A673 (cell line): ENCODE data around the gene C5orf15. TPM values are rescaled to one million over a fixed set of nuclear protein-coding genes. Genes with fewer than 3 reads are reported as not detected.

Source experiments
- BruUV-seq: library from RNA; stranded (reverse); fragments of 400-500 nt; replicated peaks from 2 replicates; lab custom pipeline; 2021; lab: Mats Ljungman, UMichigan
- CTCF ChIA-PET: fragments of 300-600 bp; sonication (Branson Sonifier 250); formaldehyde crosslinking; loops from one replicate; lab custom pipeline; 2022; ENCODE audit warnings: antibody characterized with exemption; lab: Charles Lee
- POLR2A ChIA-PET: fragments of 300-600 bp; sonication (Branson Sonifier 250); formaldehyde crosslinking; loops from one replicate; lab custom pipeline; 2022; ENCODE audit warnings: antibody characterized with exemption; ENCODE audit not compliant: low non-redundant PET; lab: Charles Lee
- DNase-seq: peaks from one replicate; pipeline ENCODE4 v3.0.0-alpha.2; 2015; ENCODE audit warnings: low spot score
- H3K27ac ChIP-seq: fragments of 200-600 bp; sonication (generic); 2 replicates; pipeline ENCODE4 v1.5.1; 2016; ENCODE audit warnings: mixed run types, low read depth, mild to moderate bottlenecking, mixed read lengths, antibody characterized with exemption, low read length; ENCODE audit not compliant: poor library complexity, severe bottlenecking
- H3K27me3 ChIP-seq: fragments of 200-600 bp; sonication (generic); replicated peaks from 2 replicates; pipeline ENCODE4 v1.6.1; 2017; ENCODE audit warnings: mixed run types, low read depth, mild to moderate bottlenecking, mixed read lengths, antibody characterized with exemption, low read length; ENCODE audit not compliant: insufficient read depth, poor library complexity
- H3K36me3 ChIP-seq: fragments of 200-600 bp; sonication (generic); 2 replicates; pipeline ENCODE4 v1.6.1; 2016; ENCODE audit warnings: mixed run types, mild to moderate bottlenecking, mixed read lengths, antibody characterized with exemption, low read length; ENCODE audit not compliant: insufficient read depth, poor library complexity, severe bottlenecking
- H3K4me1 ChIP-seq: fragments of 200-600 bp; sonication (generic); 2 replicates; pipeline ENCODE4 v1.6.1; 2017; ENCODE audit warnings: mixed run types, mild to moderate bottlenecking, mixed read lengths, antibody characterized with exemption, low read length; ENCODE audit not compliant: insufficient read depth, poor library complexity, severe bottlenecking
- H3K4me3 ChIP-seq: fragments of 200-600 bp; sonication (generic); 2 replicates; pipeline ENCODE4 v1.5.1; 2016; ENCODE audit warnings: low read depth, mixed run types, mild to moderate bottlenecking, mixed read lengths, low read length; ENCODE audit not compliant: poor library complexity, severe bottlenecking
- H3K9me3 ChIP-seq: fragments of 200-600 bp; sonication (generic); 2 replicates; pipeline ENCODE4 v1.6.1; 2016; ENCODE audit warnings: mixed run types, low read depth, mild to moderate bottlenecking, mixed read lengths, antibody characterized with exemption, low read length; ENCODE audit not compliant: poor library complexity, severe bottlenecking
- CTCF ChIP-seq: fragments of 300-800, 200-600 bp; sonication (generic); conservative IDR thresholded peaks from 2 replicates; pipeline ENCODE4 v1.5.1; 2017; ENCODE audit warnings: low read depth, mild to moderate bottlenecking, antibody characterized with exemption, low read length, moderate library complexity, mixed read lengths
- EZH2 ChIP-seq: fragments of 200-600 bp; sonication (generic); IDR thresholded peaks from 2 replicates; pipeline ENCODE4 v1.6.1; 2017; ENCODE audit warnings: borderline replicate concordance, low read depth, mild to moderate bottlenecking, mixed read lengths, antibody characterized with exemption, low read length; ENCODE audit not compliant: poor library complexity, severe bottlenecking
- intact Hi-C: fragments of 100-400 bp; cut with micrococcal nuclease; formaldehyde crosslinking; loops from one replicate; pipeline ENCODE4 v1.10.0; 2022; ENCODE audit not compliant: unreplicated experiment
- total RNA-seq: library from RNA; stranded (reverse); gene quantifications from 2 replicates; pipeline ENCODE4 v1.2.3, GENCODE V29; 2021

Gene C5orf15
- total RNA-seq, 1 experiment from 2014 or later, result 40.8 TPM

- POLR2A ChIA-PET, result no interaction called here
- H3K9me3 ChIP-seq, result no peaks in the 10 kb centered on the region
- DNase-seq, result no peak
- peaks cover 40% of the 10 kb centered on the region for H3K4me1 ChIP-seq
- TF ChIP-seq CTCF (no peak), EZH2 (no peak)
- no peak overlapping the region for H3K27ac ChIP-seq
- no peak overlapping the region for H3K4me3 ChIP-seq
- CTCF ChIA-PET, result interaction anchor here (0.5 kb wide), 1 partner anchor 57 kb away, joined by 6 read pairs; no protein-coding TSS in a partner anchor
- H3K27me3 ChIP-seq, result no peaks in the 10 kb centered on the region
- no TSS peak for BruUV-seq
- H3K36me3 ChIP-seq, result peaks cover 50% of the 10 kb centered on the region
- intact Hi-C loops, result no loop called here
Observed at GRCh38 chr5:133991171-133991910, 22.9 kb upstream of the C5orf15 start.

GRCh38 chr5:133990396-133990795 is 22.0 kb upstream of the C5orf15 start:
- intact Hi-C loops, result no loop called here
- H3K36me3 ChIP-seq, result peaks cover 50% of the 10 kb centered on the region
- H3K4me3 ChIP-seq, result no peak overlapping the region
- H3K27me3 ChIP-seq, result no peaks in the 10 kb centered on the region
- no peak for DNase-seq
- no peaks in the 10 kb centered on the region for H3K9me3 ChIP-seq
- no TSS peak for BruUV-seq
- CTCF ChIA-PET, result no interaction called here
- TF ChIP-seq EZH2, result no peak
- no peak for TF ChIP-seq CTCF
- peaks cover 40% of the 10 kb centered on the region for H3K4me1 ChIP-seq
- POLR2A ChIA-PET, result no interaction called here
- H3K27ac ChIP-seq, result no peak overlapping the region

- H3K9me3 ChIP-seq, result no peaks in the 10 kb centered on the region
- TF ChIP-seq EZH2 (no peak), CTCF (no peak)
Observed at GRCh38 chr5:133985540-133986180, 17.2 kb upstream of the C5orf15 start.

More at GRCh38 chr5:133985540-133986180, 17.2 kb upstream of the C5orf15 start:
- Histone ChIP-seq H3K27me3 (no peaks in the 10 kb centered on the region), H3K4me3 (no peak overlapping the region), H3K4me1 (peaks cover 19% of the 10 kb centered on the region), H3K27ac (peak overlapping the region; percentile 54), H3K36me3 (peaks cover 69% of the 10 kb centered on the region)
- BruUV-seq, result no TSS peak
- POLR2A ChIA-PET, result no interaction called here
- CTCF ChIA-PET, result no interaction called here
- intact Hi-C loops, result no loop called here
- DNase-seq, result peak; percentile 52
